IMR-90 (cell line): ENCODE measurements around the gene CHST6. TPM values are rescaled to one million over a fixed set of nuclear protein-coding genes. Genes with fewer than 3 reads are reported as not detected.

Experiments
- ATAC-seq: fragments of 200-7000 bp; cut with Tn5 transposase; 2 replicates; pipeline ENCODE4 v1.9.1; 2020; ENCODE audit warnings: low read depth, mild to moderate bottlenecking, moderate library complexity
- BruUV-seq: library from RNA; stranded (reverse); fragments of 400-500 nt; replicated peaks from 2 replicates; lab custom pipeline; 2021; lab: Mats Ljungman, UMichigan
- CTCF ChIA-PET: fragments of 300-600 bp; formaldehyde crosslinking; extraction: SDS; loops from one replicate; lab custom pipeline; 2021; ENCODE audit warnings: antibody characterized with exemption; lab: Yijun Ruan, JAX
- POLR2A ChIA-PET: fragments of 300-600 bp; sonication (Branson Sonifier 250); formaldehyde crosslinking; loops from one replicate; lab custom pipeline; 2022; ENCODE audit warnings: antibody characterized with exemption; ENCODE audit not compliant: unreplicated experiment; lab: Charles Lee
- DNase-seq: peaks from one replicate; pipeline ENCODE4 v3.0.0; 2013
- H2AFZ ChIP-seq: replicated peaks from 2 replicates; pipeline ENCODE3; 2013; ENCODE audit warnings: low read length, mild to moderate bottlenecking; ENCODE audit not compliant: poor library complexity
- H2AK5ac ChIP-seq: 2 replicates; pipeline ENCODE4 v1.6.1; 2013; ENCODE audit warnings: low read depth, low read length, inconsistent platforms
- H2AK9ac ChIP-seq: replicated peaks from 2 replicates; pipeline ENCODE3; 2013; ENCODE audit warnings: mild to moderate bottlenecking, low read depth, low read length, moderate library complexity; ENCODE audit not compliant: poor library complexity
- H2BK120ac ChIP-seq: 2 replicates; pipeline ENCODE4 v1.6.1; 2013; ENCODE audit warnings: low read depth, low read length, inconsistent platforms
- H2BK15ac ChIP-seq: 3 replicates; pipeline ENCODE4 v1.6.1; 2013; ENCODE audit warnings: low read depth, low read length, inconsistent platforms
- H2BK20ac ChIP-seq: 2 replicates; pipeline ENCODE4 v1.6.1; 2013; ENCODE audit warnings: low read depth, mild to moderate bottlenecking, inconsistent platforms, low read length, moderate library complexity
- H2BK5ac ChIP-seq: 2 replicates; pipeline ENCODE4 v1.6.1; 2013; ENCODE audit warnings: mild to moderate bottlenecking, low read depth, low read length, inconsistent platforms; ENCODE audit not compliant: poor library complexity, severe bottlenecking
- H3K14ac ChIP-seq: replicated peaks from 2 replicates; pipeline ENCODE4 v1.6.1; 2013; ENCODE audit warnings: low read depth, low read length, inconsistent platforms
- H3K18ac ChIP-seq: 2 replicates; pipeline ENCODE4 v1.6.1; 2013; ENCODE audit warnings: low read depth, low read length, control low read depth
- H3K23ac ChIP-seq: 2 replicates; pipeline ENCODE4 v1.6.1; 2013; ENCODE audit warnings: low read depth, low read length, inconsistent platforms
- H3K27ac ChIP-seq: 2 replicates; pipeline ENCODE4 v1.5.1; 2013; ENCODE audit warnings: mild to moderate bottlenecking, control low read depth, low read length; ENCODE audit not compliant: insufficient read depth
- H3K27me3 ChIP-seq: 2 replicates; pipeline ENCODE4 v1.6.1; 2013; ENCODE audit warnings: low read length; ENCODE audit not compliant: control insufficient read depth, insufficient read depth
- H3K36me3 ChIP-seq: 2 replicates; pipeline ENCODE4 v1.6.1; 2013; ENCODE audit warnings: low read length, mixed read lengths; ENCODE audit not compliant: control insufficient read depth, insufficient read depth
- H3K4ac ChIP-seq: 2 replicates; pipeline ENCODE4 v1.6.1; 2013; ENCODE audit warnings: low read depth, low read length, inconsistent platforms
- H3K4me1 ChIP-seq: 2 replicates; pipeline ENCODE4 v1.6.1; 2013; ENCODE audit warnings: low read length, mixed read lengths; ENCODE audit not compliant: control insufficient read depth, insufficient read depth
- H3K4me2 ChIP-seq: 2 replicates; pipeline ENCODE4 v1.6.1; 2013; ENCODE audit warnings: low read depth, mild to moderate bottlenecking, control low read depth, low read length, moderate library complexity
- H3K4me3 ChIP-seq: 2 replicates; pipeline ENCODE4 v1.5.1; 2013; ENCODE audit warnings: low read depth, mild to moderate bottlenecking, control low read depth, low read length, moderate library complexity; ENCODE audit not compliant: insufficient read depth
- H3K56ac ChIP-seq: 2 replicates; pipeline ENCODE4 v1.6.1; 2013; ENCODE audit warnings: low read length, inconsistent platforms; ENCODE audit not compliant: insufficient read depth; ENCODE audit errors: extremely low read depth
- H3K79me1 ChIP-seq, 2 experiments: 2 replicates each; pipeline ENCODE4 v1.6.1; 2013; ENCODE audit warnings: low read length in 2 of 2, inconsistent platforms in 1 of 2, low read depth in 1 of 2
- H3K9ac ChIP-seq: 2 replicates; pipeline ENCODE4 v1.6.1; 2013; ENCODE audit warnings: low read depth, low read length, control low read depth
- H3K9me1 ChIP-seq: 2 replicates; pipeline ENCODE4 v1.6.1; 2013; ENCODE audit warnings: low read length, inconsistent platforms; ENCODE audit not compliant: insufficient read depth
- H3K9me3 ChIP-seq: 2 replicates; pipeline ENCODE4 v1.6.1; 2013; ENCODE audit warnings: low read length; ENCODE audit not compliant: control insufficient read depth, insufficient read depth
- H4K20me1 ChIP-seq: 2 replicates; pipeline ENCODE4 v1.6.1; 2013; ENCODE audit warnings: low read length, inconsistent platforms; ENCODE audit not compliant: insufficient read depth
- H4K5ac ChIP-seq: 2 replicates; pipeline ENCODE4 v1.6.1; 2013; ENCODE audit warnings: mild to moderate bottlenecking, low read depth, low read length, control low read depth
- H4K8ac ChIP-seq, 2 experiments: 2 replicates each; pipeline ENCODE4 v1.6.1; 2013; ENCODE audit warnings: low read depth in 2 of 2, low read length in 2 of 2, control low read depth in 1 of 2, inconsistent platforms in 1 of 2
- H4K91ac ChIP-seq: 2 replicates; pipeline ENCODE4 v1.6.1; 2013; ENCODE audit warnings: low read depth, low read length, inconsistent platforms; ENCODE audit not compliant: insufficient read depth
- BHLHE40 ChIP-seq: fragments of 150-350 bp; IDR thresholded peaks from 2 replicates; pipeline ENCODE4 v1.6.1; 2016; ENCODE audit warnings: mild to moderate bottlenecking, low read depth, low read length
- MXI1 ChIP-seq: IDR thresholded peaks from 2 replicates; pipeline ENCODE4 v1.6.1; 2012; ENCODE audit warnings: low read depth, mild to moderate bottlenecking, low read length, moderate library complexity, borderline replicate concordance
- RFX5 ChIP-seq: IDR thresholded peaks from 2 replicates; pipeline ENCODE4 v1.8.0; 2012; ENCODE audit warnings: low read depth, mild to moderate bottlenecking, low read length, moderate library complexity
- WGBS, 2 experiments: methylation state at CpG; one replicate each; pipeline versions ENCODE4 v1.1.5 to v1.1.7; 2013; ENCODE audit warnings: missing lambda C conversion rate in 2 of 2; ENCODE audit not compliant: insufficient read length in 1 of 2; ENCODE audit errors: extremely low coverage in 2 of 2; 5-methylcytosine and 5-hydroxymethylcytosine counted together
- dilution Hi-C: fragments of 300-500 bp; cut with HindIII; formaldehyde crosslinking; loops from one replicate; pipeline ENCODE4 v1.14.3; 2018; ENCODE audit warnings: low sequenced_read_pairs; ENCODE audit not compliant: unreplicated experiment
- in situ Hi-C: fragments of 300-500 bp; cut with MboI; formaldehyde crosslinking; loops from 3 replicates; pipeline ENCODE4 v1.14.3; 2019; ENCODE audit warnings: low sequenced_read_pairs, inconsistent platforms, mixed read lengths
- intact Hi-C: fragments of 100-400 bp; cut with micrococcal nuclease; formaldehyde crosslinking; loops from 2 replicates; pipeline ENCODE4 v1.10.0; 2022
- polyA plus RNA-seq, 3 experiments: library from polyadenylated mRNA; depleted of rRNA; stranded (reverse); fragments of >200 nt; gene quantifications; 2 replicates each; pipeline ENCODE4 v1.2.3, GENCODE V29; 2012; ENCODE audit warnings: low replicate concordance in 1 of 3
- total RNA-seq: library from RNA; depleted of rRNA; stranded (reverse); fragments of >200 nt; gene quantifications from 2 replicates; pipeline ENCODE4 v1.2.3, GENCODE V29; 2012

The CHST6 gene
- total and polyA plus RNA-seq, 2 of the 4 experiments (the other 2 are of a cell fraction) = under 0.01 to 0.12 TPM

GRCh38 chr16:75529056-75529905 is 34.0 kb upstream of the CHST6 start (continued):
- TF ChIP-seq RFX5 = no peak

- intact Hi-C loops (no loop called here), in situ Hi-C loops (no loop called here), dilution Hi-C loops (no loop called here)
- no peak overlapping the region for H3K14ac ChIP-seq
- no peaks in the 10 kb centered on the region; the same call in 1 of the 2 replicates for H3K9me3 ChIP-seq
- no peaks in the 10 kb centered on the region for H3K79me1 ChIP-seq
- H4K8ac ChIP-seq = no peak overlapping the region
- no peak overlapping the region for H3K4me3 ChIP-seq
- DNase-seq = no peak
- H2AK5ac ChIP-seq = no peak overlapping the region
- ChIA-PET CTCF (no interaction called here), POLR2A (no interaction called here)
- no peak overlapping the region for H4K5ac ChIP-seq
- H4K20me1 ChIP-seq = no peaks in the 10 kb centered on the region
- no TSS peak for BruUV-seq
- no CpG with 5 or more reads among the region's 5 CpGs for WGBS, 2 experiments
- peaks cover 16% of the 10 kb centered on the region for H3K27me3 ChIP-seq
- no peak overlapping the region for H2AK9ac ChIP-seq
- no peak overlapping the region for H2BK5ac ChIP-seq
- ATAC-seq = peak; percentile 48
- no peak overlapping the region for H3K9ac ChIP-seq
- H2AFZ ChIP-seq = no peak overlapping the region
- H3K23ac ChIP-seq = no peak overlapping the region
- no peak overlapping the region for H2BK15ac ChIP-seq
- no peak for TF ChIP-seq BHLHE40
- no peak for TF ChIP-seq MXI1
- no peak overlapping the region for H3K56ac ChIP-seq
- no peak overlapping the region for H2BK120ac ChIP-seq
- H3K36me3 ChIP-seq = no peaks in the 10 kb centered on the region
- H3K9me1 ChIP-seq = no peaks in the 10 kb centered on the region
- H3K4me1 ChIP-seq = no peaks in the 10 kb centered on the region
- H3K18ac ChIP-seq = no peak overlapping the region
- no peak overlapping the region for H2BK20ac ChIP-seq
- H3K4me2 ChIP-seq = no peak overlapping the region
- H3K27ac ChIP-seq = no peak overlapping the region
- no peak overlapping the region for H3K4ac ChIP-seq
- no peak overlapping the region for H4K91ac ChIP-seq
Measured at GRCh38 chr16:75527825-75528299, 32.6 kb upstream of the CHST6 start.
